Measurements from ENCODE around the gene TMEM132D.
"Not testable (repeated sequence)": the region's sequence is repeated elsewhere in the genome, so short reads cannot be mapped to it uniquely, and the experiment has no call there.

Gene TMEM132D

GRCh38 chr12:129208566-129208965, 695.3 kb downstream of the TMEM132D start:
- DNase-seq, result no peak

GRCh38 chr12:129207084-129207483, 696.7 kb downstream of the TMEM132D start:
- no peak for DNase-seq

- no peak for DNase-seq
These were observed 700.4 kb downstream of the TMEM132D start for GRCh38 chr12:129203456-129203855.

GRCh38 chr12:129202109-129202814, 701.6 kb downstream of the TMEM132D start:
- no peak for DNase-seq

GRCh38 chr12:129201029-129201428, 702.8 kb downstream of the TMEM132D start:
- DNase-seq, result no peak

- DNase-seq, result no peak
These were observed 703.2 kb downstream of the TMEM132D start for GRCh38 chr12:129200576-129200975.

- DNase-seq, result no peak
These were observed 706.9 kb downstream of the TMEM132D start for GRCh38 chr12:129196927-129197326.

- no peak for DNase-seq
These were observed 708.7 kb downstream of the TMEM132D start for GRCh38 chr12:129195081-129195480.

GRCh38 chr12:129193263-129193871, 710.5 kb downstream of the TMEM132D start:
- DNase-seq, result no peak

- DNase-seq, result no peak
These were observed 713.0 kb downstream of the TMEM132D start for GRCh38 chr12:129190827-129191226.

GRCh38 chr12:129189879-129190278, 713.9 kb downstream of the TMEM132D start:
- not testable (repeated sequence) for DNase-seq

- no peak for DNase-seq
These were observed 716.9 kb downstream of the TMEM132D start for GRCh38 chr12:129186952-129187351.

- DNase-seq, result no peak
These were observed 718.0 kb downstream of the TMEM132D start for GRCh38 chr12:129185855-129186254.

GRCh38 chr12:129184127-129184928, 719.5 kb downstream of the TMEM132D start:
- no peak for DNase-seq

GRCh38 chr12:129179941-129180553, 723.8 kb downstream of the TMEM132D start:
- no peak for DNase-seq

GRCh38 chr12:129169928-129170327, 733.9 kb downstream of the TMEM132D start:
- DNase-seq, result no peak

- no peak for DNase-seq
These were observed 740.0 kb downstream of the TMEM132D start for GRCh38 chr12:129163861-129164260.

- DNase-seq, result no peak
These were observed 740.4 kb downstream of the TMEM132D start for GRCh38 chr12:129163461-129163860.

- no peak for DNase-seq
These were observed 741.0 kb downstream of the TMEM132D start for GRCh38 chr12:129162805-129163204.

GRCh38 chr12:129161511-129161910, 742.3 kb downstream of the TMEM132D start:
- DNase-seq, result no peak

GRCh38 chr12:129160282-129160681, 743.5 kb downstream of the TMEM132D start:
- no peak for DNase-seq

- DNase-seq, result no peak
These were observed 751.3 kb downstream of the TMEM132D start for GRCh38 chr12:129152351-129153104.

- no peak for DNase-seq
These were observed 753.1 kb downstream of the TMEM132D start for GRCh38 chr12:129150721-129151120.

Measured in GF-D8 (cell line).